Panc1 (cell line): ENCODE measurements around the gene PIAS4. TPM values are rescaled to one million over a fixed set of nuclear protein-coding genes. Genes with fewer than 3 reads are reported as not detected.

Source experiments
- ATAC-seq: fragments of 200-7000 bp; cut with Tn5 transposase; 2 replicates; pipeline ENCODE4 v1.9.1; 2020; ENCODE audit warnings: mild to moderate bottlenecking, moderate library complexity
- BruUV-seq: library from RNA; stranded (reverse); fragments of 400-500 nt; replicated peaks from 2 replicates; lab custom pipeline; 2021; lab: Mats Ljungman, UMichigan
- CTCF ChIA-PET: fragments of 300-600 bp; sonication (Branson Sonifier 250); formaldehyde crosslinking; loops from one replicate; lab custom pipeline; 2022; ENCODE audit warnings: antibody characterized with exemption; lab: Charles Lee
- POLR2A ChIA-PET: fragments of 300-600 bp; sonication (Branson Sonifier 250); formaldehyde crosslinking; loops from one replicate; lab custom pipeline; 2022; ENCODE audit warnings: antibody characterized with exemption; lab: Charles Lee
- DNase-seq: peaks from one replicate; pipeline ENCODE4 v3.0.0-alpha.2; 2010; ENCODE audit warnings: low read depth, low spot score
- H3K27ac ChIP-seq: 2 replicates; pipeline ENCODE4 v1.5.1; 2011; ENCODE audit warnings: mild to moderate bottlenecking, low read length, inconsistent platforms
- H3K27me3 ChIP-seq: fragments of 200-500 bp; sonication (Bioruptor generic); 2 replicates; pipeline ENCODE4 v1.6.0; 2014; ENCODE audit warnings: low read length, inconsistent platforms; ENCODE audit not compliant: control insufficient read depth, insufficient read depth
- H3K36me3 ChIP-seq: fragments of 200-500 bp; sonication (Bioruptor generic); 2 replicates; pipeline ENCODE4 v1.5.1; 2014; ENCODE audit warnings: inconsistent platforms, mild to moderate bottlenecking, low read length, moderate library complexity; ENCODE audit not compliant: control insufficient read depth, insufficient read depth
- H3K4me1 ChIP-seq: 2 replicates; pipeline ENCODE4 v1.5.1; 2011; ENCODE audit warnings: inconsistent platforms, mild to moderate bottlenecking, low read length, moderate library complexity; ENCODE audit not compliant: control insufficient read depth, insufficient read depth
- H3K4me3 ChIP-seq, 2 experiments: 2 replicates each; pipeline ENCODE4 v1.5.1; 2011 to 2012; ENCODE audit warnings: low read depth in 2 of 2, low read length in 2 of 2, mild to moderate bottlenecking in 2 of 2, inconsistent platforms in 1 of 2, moderate library complexity in 1 of 2
- H3K9me3 ChIP-seq: fragments of 200-500 bp; sonication (Bioruptor generic); 2 replicates; pipeline ENCODE4 v1.5.1; 2014; ENCODE audit warnings: low read depth, mild to moderate bottlenecking, inconsistent platforms, low read length, moderate library complexity; ENCODE audit not compliant: control insufficient read depth, insufficient read depth
- POLR2AphosphoS5 ChIP-seq: IDR thresholded peaks from 2 replicates; pipeline ENCODE4 v1.6.1; 2012; ENCODE audit warnings: mild to moderate bottlenecking, low read depth, low read length, moderate library complexity
- SIN3A ChIP-seq: IDR thresholded peaks from 2 replicates; pipeline ENCODE4 v1.6.1; 2012; ENCODE audit warnings: low read depth, mild to moderate bottlenecking, low read length, moderate library complexity, borderline replicate concordance; ENCODE audit not compliant: insufficient read depth
- TCF7L2 ChIP-seq: IDR thresholded peaks from 2 replicates; pipeline ENCODE4 v1.6.1; 2011; ENCODE audit warnings: mild to moderate bottlenecking, low read depth, low read length, inconsistent platforms
- in situ Hi-C: cut with HindIII; loops from 2 replicates; pipeline ENCODE4 v1.10.0; 2016; ENCODE audit warnings: low sequenced_read_pairs, low pct_unique_long_range_greater_than_20kb
- intact Hi-C: fragments of 100-400 bp; cut with micrococcal nuclease; formaldehyde crosslinking; loops from one replicate; pipeline ENCODE4 v1.10.0; 2022; ENCODE audit not compliant: unreplicated experiment
- total RNA-seq: library from RNA; stranded (reverse); gene quantifications from one replicate; pipeline ENCODE4 v1.2.1, GENCODE V29; 2021; ENCODE audit not compliant: unreplicated experiment
- TF ChIP-seq, protein P1 (sequence below), 2 experiments: IDR thresholded peaks; 2 replicates each; pipeline ENCODE4 v1.6.1; 2011 to 2012; ENCODE audit warnings: low read depth in 2 of 2, control low read depth in 1 of 2, low read length in 1 of 2, mild to moderate bottlenecking in 1 of 2, moderate library complexity in 1 of 2; ENCODE audit not compliant: insufficient read depth in 1 of 2
- TF ChIP-seq, protein P2 (sequence below): fragments of 450-650 bp; IDR thresholded peaks from 2 replicates; pipeline ENCODE4 v1.5.1; 2017; ENCODE audit warnings: mild to moderate bottlenecking

PIAS4 gene
- total RNA-seq, 1 experiment from 2014 or later: 36.7 TPM

DNA sequence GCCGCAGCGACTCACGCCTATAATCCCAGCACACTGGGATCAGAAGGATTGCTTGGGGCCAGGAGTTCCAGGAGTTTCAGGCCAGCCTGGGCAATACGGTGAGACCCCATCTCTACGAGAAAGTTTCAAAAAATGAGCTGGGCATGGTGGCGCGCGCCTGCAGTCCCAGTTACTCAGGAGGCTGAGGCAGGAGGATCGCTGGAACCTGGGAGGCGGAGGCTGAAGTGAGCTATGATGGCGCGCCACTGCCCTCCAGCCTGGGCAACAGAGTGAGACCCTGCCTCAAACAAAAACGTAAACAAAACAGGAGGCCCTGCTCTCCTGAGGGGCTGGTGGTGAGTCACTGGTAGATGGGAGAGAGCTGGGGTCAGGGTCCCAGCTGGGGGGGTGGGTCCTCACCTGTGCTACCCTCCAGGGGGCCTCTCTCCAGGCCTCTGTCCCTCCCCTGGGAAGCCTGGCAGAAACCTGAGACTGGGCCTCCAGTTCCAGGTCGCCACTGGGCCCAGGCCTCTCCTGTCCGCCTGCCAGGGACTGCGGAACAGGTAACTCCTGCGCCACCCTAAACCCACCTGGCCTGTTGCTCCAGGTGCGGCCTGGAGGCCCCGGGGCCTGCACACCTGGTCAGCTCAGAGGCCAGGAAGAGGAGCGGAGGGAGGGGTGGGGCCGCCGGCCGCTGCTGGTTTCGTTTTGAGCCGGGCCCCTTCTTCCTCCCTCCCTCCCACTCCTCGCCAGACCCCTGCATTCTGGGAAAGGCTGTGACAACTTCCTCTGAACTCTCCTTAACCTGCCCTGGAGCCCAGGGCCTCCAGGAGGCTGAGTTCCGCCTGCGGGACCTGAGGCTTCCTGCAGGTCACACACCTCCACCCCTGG lies 76.4 kb downstream of the PIAS4 start:
- no peak for DNase-seq

DNA sequence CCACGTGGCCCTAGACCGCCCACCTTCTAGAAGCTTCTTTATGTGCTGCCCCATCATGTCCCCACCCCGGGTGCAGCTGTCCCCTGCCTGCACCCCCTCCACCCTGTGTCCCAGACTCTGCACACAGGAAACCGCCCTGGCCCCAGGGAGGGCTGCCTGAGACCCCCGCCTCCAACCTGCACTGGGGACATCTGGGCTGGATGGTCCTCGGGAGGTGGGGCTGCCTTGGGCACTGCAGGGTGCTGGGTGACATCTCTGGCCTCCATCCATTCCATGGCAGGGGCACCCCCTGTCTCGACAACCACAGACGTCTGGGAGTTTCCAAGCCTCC lies 77.0 kb downstream of the PIAS4 start:
- in situ Hi-C loops (no loop called here), intact Hi-C loops (no loop called here)
- Histone ChIP-seq H3K36me3 (no peaks in the 10 kb centered on the region), H3K9me3 (no peaks in the 10 kb centered on the region), H3K4me3 (no peak overlapping the region), H3K27ac (no peak overlapping the region), H3K27me3 (no peaks in the 10 kb centered on the region), H3K4me1 (no peaks in the 10 kb centered on the region)
- ChIA-PET CTCF (no interaction called here), POLR2A (no interaction called here)
- TF ChIP-seq, protein P1, sequence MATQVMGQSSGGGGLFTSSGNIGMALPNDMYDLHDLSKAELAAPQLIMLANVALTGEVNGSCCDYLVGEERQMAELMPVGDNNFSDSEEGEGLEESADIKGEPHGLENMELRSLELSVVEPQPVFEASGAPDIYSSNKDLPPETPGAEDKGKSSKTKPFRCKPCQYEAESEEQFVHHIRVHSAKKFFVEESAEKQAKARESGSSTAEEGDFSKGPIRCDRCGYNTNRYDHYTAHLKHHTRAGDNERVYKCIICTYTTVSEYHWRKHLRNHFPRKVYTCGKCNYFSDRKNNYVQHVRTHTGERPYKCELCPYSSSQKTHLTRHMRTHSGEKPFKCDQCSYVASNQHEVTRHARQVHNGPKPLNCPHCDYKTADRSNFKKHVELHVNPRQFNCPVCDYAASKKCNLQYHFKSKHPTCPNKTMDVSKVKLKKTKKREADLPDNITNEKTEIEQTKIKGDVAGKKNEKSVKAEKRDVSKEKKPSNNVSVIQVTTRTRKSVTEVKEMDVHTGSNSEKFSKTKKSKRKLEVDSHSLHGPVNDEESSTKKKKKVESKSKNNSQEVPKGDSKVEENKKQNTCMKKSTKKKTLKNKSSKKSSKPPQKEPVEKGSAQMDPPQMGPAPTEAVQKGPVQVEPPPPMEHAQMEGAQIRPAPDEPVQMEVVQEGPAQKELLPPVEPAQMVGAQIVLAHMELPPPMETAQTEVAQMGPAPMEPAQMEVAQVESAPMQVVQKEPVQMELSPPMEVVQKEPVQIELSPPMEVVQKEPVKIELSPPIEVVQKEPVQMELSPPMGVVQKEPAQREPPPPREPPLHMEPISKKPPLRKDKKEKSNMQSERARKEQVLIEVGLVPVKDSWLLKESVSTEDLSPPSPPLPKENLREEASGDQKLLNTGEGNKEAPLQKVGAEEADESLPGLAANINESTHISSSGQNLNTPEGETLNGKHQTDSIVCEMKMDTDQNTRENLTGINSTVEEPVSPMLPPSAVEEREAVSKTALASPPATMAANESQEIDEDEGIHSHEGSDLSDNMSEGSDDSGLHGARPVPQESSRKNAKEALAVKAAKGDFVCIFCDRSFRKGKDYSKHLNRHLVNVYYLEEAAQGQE (IDR thresholded peaks at IDR 0.05; ENCODE audit: insufficient read depth in 1 of 2, low read depth in 2 of 2, low read length in 1 of 2): no peak
- TF ChIP-seq, protein P2, sequence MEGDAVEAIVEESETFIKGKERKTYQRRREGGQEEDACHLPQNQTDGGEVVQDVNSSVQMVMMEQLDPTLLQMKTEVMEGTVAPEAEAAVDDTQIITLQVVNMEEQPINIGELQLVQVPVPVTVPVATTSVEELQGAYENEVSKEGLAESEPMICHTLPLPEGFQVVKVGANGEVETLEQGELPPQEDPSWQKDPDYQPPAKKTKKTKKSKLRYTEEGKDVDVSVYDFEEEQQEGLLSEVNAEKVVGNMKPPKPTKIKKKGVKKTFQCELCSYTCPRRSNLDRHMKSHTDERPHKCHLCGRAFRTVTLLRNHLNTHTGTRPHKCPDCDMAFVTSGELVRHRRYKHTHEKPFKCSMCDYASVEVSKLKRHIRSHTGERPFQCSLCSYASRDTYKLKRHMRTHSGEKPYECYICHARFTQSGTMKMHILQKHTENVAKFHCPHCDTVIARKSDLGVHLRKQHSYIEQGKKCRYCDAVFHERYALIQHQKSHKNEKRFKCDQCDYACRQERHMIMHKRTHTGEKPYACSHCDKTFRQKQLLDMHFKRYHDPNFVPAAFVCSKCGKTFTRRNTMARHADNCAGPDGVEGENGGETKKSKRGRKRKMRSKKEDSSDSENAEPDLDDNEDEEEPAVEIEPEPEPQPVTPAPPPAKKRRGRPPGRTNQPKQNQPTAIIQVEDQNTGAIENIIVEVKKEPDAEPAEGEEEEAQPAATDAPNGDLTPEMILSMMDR: no peak
- TF ChIP-seq TCF7L2: no peak
- no peak for TF ChIP-seq SIN3A
- TF ChIP-seq POLR2AphosphoS5: no peak
- no TSS peak for BruUV-seq
- no peak for DNase-seq
- ATAC-seq: no peak

More for the DNA sequence above, 76.4 kb downstream of the PIAS4 start:
- H3K9me3 ChIP-seq: no peaks in the 10 kb centered on the region
- H3K36me3 ChIP-seq: no peaks in the 10 kb centered on the region
- CTCF ChIA-PET: no interaction called here
- intact Hi-C loops: no loop called here
- H3K27me3 ChIP-seq: no peaks in the 10 kb centered on the region
- no peak overlapping the region for H3K27ac ChIP-seq
- TF ChIP-seq, protein P2: no peak
- TF ChIP-seq POLR2AphosphoS5 (no peak), SIN3A (no peak), TCF7L2 (no peak)
- TF ChIP-seq, protein P1 (IDR thresholded peaks at IDR 0.05; ENCODE audit: insufficient read depth in 1 of 2, low read depth in 2 of 2, low read length in 1 of 2): no peak
- H3K4me3 ChIP-seq: no peak overlapping the region
- no peaks in the 10 kb centered on the region for H3K4me1 ChIP-seq
- in situ Hi-C loops: no loop called here
- POLR2A ChIA-PET: no interaction called here
- no peak for ATAC-seq
- BruUV-seq: no TSS peak
